ENCODE data around the gene GLDC.

DNA sequence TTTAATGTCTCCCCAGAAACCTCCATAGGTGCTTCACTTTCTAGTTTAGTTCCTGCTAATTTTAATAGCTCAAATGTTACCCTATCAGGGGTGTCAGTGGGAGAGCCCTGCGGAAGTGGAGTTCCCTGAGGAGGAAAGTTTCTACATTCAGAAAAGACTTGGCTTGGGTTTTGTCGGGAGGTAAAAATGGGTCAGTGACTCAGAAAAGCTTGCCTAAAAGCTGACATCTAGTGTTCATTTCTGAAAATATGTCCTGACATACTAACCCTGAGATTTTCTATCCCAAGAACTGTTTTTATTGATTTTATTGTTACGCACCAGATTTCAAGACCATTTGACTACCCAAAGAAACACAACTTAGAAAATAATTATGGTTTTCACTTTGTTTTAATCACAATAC, 40.9 kb upstream of the GLDC start:
- TF ChIP-seq, protein P1, sequence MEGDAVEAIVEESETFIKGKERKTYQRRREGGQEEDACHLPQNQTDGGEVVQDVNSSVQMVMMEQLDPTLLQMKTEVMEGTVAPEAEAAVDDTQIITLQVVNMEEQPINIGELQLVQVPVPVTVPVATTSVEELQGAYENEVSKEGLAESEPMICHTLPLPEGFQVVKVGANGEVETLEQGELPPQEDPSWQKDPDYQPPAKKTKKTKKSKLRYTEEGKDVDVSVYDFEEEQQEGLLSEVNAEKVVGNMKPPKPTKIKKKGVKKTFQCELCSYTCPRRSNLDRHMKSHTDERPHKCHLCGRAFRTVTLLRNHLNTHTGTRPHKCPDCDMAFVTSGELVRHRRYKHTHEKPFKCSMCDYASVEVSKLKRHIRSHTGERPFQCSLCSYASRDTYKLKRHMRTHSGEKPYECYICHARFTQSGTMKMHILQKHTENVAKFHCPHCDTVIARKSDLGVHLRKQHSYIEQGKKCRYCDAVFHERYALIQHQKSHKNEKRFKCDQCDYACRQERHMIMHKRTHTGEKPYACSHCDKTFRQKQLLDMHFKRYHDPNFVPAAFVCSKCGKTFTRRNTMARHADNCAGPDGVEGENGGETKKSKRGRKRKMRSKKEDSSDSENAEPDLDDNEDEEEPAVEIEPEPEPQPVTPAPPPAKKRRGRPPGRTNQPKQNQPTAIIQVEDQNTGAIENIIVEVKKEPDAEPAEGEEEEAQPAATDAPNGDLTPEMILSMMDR (IDR thresholded peaks at IDR 0.05; ENCODE audit: low read length), result peak; percentile 31
- no peak for TF ChIP-seq EZH2phosphoT487 (IDR thresholded peaks at IDR 0.05; ENCODE audit: low read length)
- TF ChIP-seq EZH2 (optimal IDR thresholded peaks at IDR 0.05; ENCODE audit: low read depth, low read length), result no peak

All from MM.1S (cell line).